Measurements from ENCODE around the gene RASL11B.

The RASL11B gene

GRCh38 chr4:52850406-52851124 is 11.6 kb upstream of the RASL11B start:
- peaks cover 74% of the 10 kb centered on the region for H3K27me3 ChIP-seq (ENCODE audit: insufficient read depth, low read depth, severe bottlenecking)
- no peak for TF ChIP-seq CTCF (IDR thresholded peaks at IDR 0.05; ENCODE audit: low read depth, low read length)
- no peak for DNase-seq

DNA sequence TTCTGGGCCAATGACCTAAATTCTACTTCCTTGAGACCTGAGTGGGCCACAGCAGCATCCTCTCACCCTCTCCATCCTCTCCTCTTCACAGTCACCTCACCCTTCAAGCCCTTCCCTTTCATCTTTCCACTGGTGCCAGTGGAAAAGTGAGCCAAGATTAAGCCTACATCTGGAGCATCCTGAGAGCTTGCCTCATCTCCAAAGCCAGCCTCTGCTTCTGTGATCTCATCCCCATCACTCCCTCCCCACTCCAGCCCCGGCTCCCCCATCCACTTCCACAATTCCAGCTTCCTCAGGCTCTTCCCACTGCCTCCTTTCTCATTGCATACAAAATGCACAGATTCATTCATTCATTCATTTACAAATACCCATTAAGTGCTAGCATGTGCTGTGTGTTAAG is 10.1 kb upstream of the RASL11B start:
- no peak for DNase-seq
- no peak for TF ChIP-seq CTCF (IDR thresholded peaks at IDR 0.05; ENCODE audit: low read depth, low read length)
- peaks cover 67% of the 10 kb centered on the region for H3K27me3 ChIP-seq (ENCODE audit: insufficient read depth, low read depth, severe bottlenecking)
- H3K9me3 ChIP-seq (ENCODE audit: severe bottlenecking), result no peaks in the 10 kb centered on the region
- H3K36me3 ChIP-seq, result no peaks in the 10 kb centered on the region
- H3K27ac ChIP-seq, result no peak overlapping the region
- no peak overlapping the region for H3K4me3 ChIP-seq (ENCODE audit: low read depth, low read length)

More at GRCh38 chr4:52850406-52851124, 11.6 kb upstream of the RASL11B start:
- no peaks in the 10 kb centered on the region for H3K36me3 ChIP-seq
- no peak overlapping the region for H3K4me3 ChIP-seq (ENCODE audit: low read depth, low read length)
- no peaks in the 10 kb centered on the region for H3K9me3 ChIP-seq (ENCODE audit: severe bottlenecking)
- H3K27ac ChIP-seq, result no peak overlapping the region

- no peaks in the 10 kb centered on the region for H3K9me3 ChIP-seq (ENCODE audit: severe bottlenecking)
- H3K27me3 ChIP-seq (ENCODE audit: insufficient read depth, low read depth, severe bottlenecking), result peaks cover 65% of the 10 kb centered on the region
- no peaks in the 10 kb centered on the region for H3K36me3 ChIP-seq
- DNase-seq, result no peak
- TF ChIP-seq CTCF (IDR thresholded peaks at IDR 0.05; ENCODE audit: low read depth, low read length), result no peak
- no peak overlapping the region for H3K4me3 ChIP-seq (ENCODE audit: low read depth, low read length)
- H3K27ac ChIP-seq, result no peak overlapping the region
These were observed 9.4 kb upstream of the RASL11B start for GRCh38 chr4:52852711-52853110.

DNA sequence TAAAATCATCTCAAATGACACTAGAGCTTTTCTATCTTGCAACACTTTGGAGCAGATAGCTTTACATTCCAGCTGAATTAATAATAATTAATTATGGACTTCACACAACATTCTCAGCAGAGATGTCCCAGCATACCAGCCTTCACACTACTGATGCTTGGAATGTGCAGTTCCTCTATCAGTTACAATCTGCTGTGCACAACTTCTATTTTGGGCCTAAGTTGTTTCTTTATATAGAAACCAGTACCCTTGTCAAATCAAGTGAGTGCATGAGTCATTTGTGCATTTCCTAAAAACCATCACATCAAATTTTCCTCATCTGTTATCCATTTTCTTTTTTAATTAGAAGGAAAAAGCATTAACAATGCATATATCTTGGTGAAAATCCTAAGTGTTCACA is 8.8 kb upstream of the RASL11B start:
- Histone ChIP-seq H3K36me3 (no peaks in the 10 kb centered on the region), H3K4me3 (ENCODE audit: low read depth, low read length) (no peak overlapping the region), H3K27me3 (ENCODE audit: insufficient read depth, low read depth, severe bottlenecking) (peaks cover 60% of the 10 kb centered on the region), H3K27ac (no peak overlapping the region), H3K9me3 (ENCODE audit: severe bottlenecking) (no peaks in the 10 kb centered on the region)
- DNase-seq, result no peak
- no peak for TF ChIP-seq CTCF (IDR thresholded peaks at IDR 0.05; ENCODE audit: low read depth, low read length)

DNA sequence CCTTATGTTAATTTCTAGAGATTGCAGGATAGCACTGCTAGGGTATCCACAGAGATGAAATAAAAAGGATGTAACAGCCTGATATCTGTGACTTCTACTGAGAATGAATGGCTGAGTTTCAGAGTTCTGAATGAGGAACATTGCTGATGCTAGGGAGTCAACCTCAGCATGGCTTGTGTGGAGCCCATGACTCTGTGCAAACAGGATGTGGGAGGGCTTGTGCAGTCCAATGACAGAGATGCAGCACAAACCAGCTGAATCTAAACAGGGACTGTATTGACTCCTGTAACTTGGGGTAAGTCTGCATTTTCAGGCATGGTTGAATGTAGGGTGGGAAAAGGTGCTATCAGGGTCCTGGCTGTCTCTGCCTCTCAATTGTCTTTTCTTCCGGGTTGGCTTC is 5.3 kb upstream of the RASL11B start:
- TF ChIP-seq CTCF (IDR thresholded peaks at IDR 0.05; ENCODE audit: low read depth, low read length), result no peak
- Histone ChIP-seq H3K27me3 (ENCODE audit: insufficient read depth, low read depth, severe bottlenecking) (peaks cover 51% of the 10 kb centered on the region), H3K27ac (no peak overlapping the region), H3K36me3 (no peaks in the 10 kb centered on the region), H3K9me3 (ENCODE audit: severe bottlenecking) (no peaks in the 10 kb centered on the region), H3K4me3 (ENCODE audit: low read depth, low read length) (no peak overlapping the region)
- no peak for DNase-seq

GRCh38 chr4:52860361-52860760 is 1.8 kb upstream of the RASL11B start:
- no peak overlapping the region for H3K27ac ChIP-seq
- DNase-seq, result no peak
- peaks cover 5% of the 10 kb centered on the region for H3K9me3 ChIP-seq (ENCODE audit: severe bottlenecking)
- H3K36me3 ChIP-seq, result no peaks in the 10 kb centered on the region
- no peak overlapping the region for H3K4me3 ChIP-seq (ENCODE audit: low read depth, low read length)
- TF ChIP-seq CTCF (IDR thresholded peaks at IDR 0.05; ENCODE audit: low read depth, low read length), result no peak
- H3K27me3 ChIP-seq (ENCODE audit: insufficient read depth, low read depth, severe bottlenecking), result peaks cover 35% of the 10 kb centered on the region
